CMK (cell line): ENCODE measurements around the gene MAD1L1.

Experiments used
- DNase-seq: peaks from one replicate; pipeline ENCODE4 v3.0.0-alpha.2; 2010; ENCODE audit warnings: low read depth

Gene MAD1L1

DNA sequence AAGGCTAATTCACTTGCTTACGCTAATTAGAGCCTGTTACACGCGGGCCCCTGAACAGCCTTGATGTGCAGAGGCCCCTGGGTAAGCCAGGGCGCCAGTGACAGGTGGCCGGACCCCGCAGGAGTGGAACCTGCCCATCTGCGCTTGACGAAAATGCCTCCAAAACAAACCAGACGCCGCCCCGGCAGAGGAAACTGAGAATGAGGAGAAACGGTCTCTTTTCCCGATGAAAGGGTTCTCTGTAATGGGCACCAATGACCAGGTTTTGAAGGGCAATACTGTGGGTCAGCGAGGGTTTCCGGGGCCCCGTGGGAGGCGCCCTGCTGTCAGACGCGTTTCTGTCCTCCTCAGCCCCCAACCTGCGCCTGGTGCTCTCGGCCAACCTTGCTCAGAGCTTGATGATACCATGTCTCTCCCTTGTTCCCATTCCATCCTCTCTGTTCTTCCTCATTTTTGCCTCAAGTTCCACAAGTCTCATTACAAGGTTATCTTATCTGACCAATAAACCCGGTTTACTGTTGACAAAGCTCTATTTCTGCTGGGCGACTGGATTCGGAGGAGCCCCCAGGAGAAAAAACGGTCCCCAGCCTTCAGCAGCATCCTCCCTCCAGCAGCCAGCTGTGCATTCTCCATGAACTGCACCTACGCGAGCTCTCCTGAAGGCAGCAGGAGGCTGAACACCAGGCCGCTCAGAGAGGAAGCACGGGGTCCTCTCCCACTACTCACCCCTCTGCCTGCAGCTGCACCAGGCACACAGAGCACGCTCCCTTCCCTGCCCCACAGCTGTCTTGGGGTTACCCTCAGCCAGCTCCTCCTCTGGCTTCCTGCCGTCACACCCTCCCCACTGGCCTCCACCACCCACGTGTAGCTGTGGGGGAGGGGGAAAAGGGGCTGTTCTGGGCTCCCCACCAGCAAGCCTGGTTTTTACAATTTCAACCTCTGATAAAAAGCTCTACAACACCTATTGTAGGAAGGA is 202.0 kb downstream of the MAD1L1 start:
- DNase-seq, result no peak

DNA sequence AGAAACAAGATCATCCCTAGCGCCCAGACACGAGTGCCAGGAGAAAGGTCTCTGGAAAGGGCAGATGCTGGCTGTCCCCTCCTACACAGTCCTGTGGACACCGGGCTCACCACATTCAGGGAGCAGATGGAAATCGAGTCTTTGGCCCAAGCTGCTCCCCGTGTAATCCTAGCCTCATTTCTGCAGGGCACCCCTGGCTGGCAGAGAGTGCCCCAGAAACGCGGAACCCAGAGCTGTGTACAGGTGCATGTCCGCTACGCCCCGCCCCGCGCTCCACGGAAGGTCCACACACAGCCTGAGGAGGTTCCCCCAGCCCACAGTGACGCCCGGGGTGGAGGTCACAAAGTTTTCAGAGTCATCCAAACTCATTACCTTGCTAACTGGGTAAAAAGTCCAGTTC is 202.8 kb downstream of the MAD1L1 start:
- no peak for DNase-seq

- no peak for DNase-seq
These were observed 203.4 kb downstream of the MAD1L1 start for GRCh38 chr7:2029211-2029905.

- DNase-seq, result no peak
These were observed 204.0 kb downstream of the MAD1L1 start for GRCh38 chr7:2028733-2029132.

GRCh38 chr7:2025188-2025587 is 207.6 kb downstream of the MAD1L1 start:
- DNase-seq, result no peak

GRCh38 chr7:2024567-2024918 is 208.2 kb downstream of the MAD1L1 start:
- DNase-seq, result no peak

DNA sequence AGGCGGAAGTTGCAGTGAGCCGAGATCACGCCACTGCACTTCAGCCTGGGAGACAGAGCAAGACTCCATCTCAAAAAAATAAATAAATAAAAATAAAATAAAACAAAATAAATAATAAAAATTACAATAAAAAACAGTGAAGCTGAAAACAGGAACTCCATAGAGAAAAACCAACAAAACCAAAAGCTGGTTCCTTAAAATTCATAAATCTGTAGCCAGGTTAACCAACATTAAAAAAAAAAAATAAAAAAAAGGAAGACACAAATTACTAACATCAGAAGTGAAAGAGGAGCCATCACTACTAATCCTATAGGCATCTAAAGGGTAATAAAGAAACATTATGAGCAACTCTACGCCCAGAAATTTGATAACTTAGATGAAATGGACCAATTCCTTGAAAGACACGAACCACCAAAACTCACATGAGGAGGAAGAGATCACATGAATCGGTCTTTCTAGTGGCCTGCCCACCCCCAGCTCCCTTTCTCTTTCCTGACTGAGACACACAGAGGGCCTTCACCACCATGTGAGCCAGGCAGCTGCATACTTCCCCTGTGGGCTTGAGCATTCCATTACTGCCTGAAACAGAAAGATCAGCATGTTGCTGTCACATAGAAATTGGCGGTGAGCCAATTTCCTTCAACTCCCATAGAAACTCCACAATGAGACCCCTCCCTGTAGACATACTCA is 208.7 kb downstream of the MAD1L1 start:
- DNase-seq, result no peak

GRCh38 chr7:2022737-2023250 is 210.0 kb downstream of the MAD1L1 start:
- no peak for DNase-seq

DNA sequence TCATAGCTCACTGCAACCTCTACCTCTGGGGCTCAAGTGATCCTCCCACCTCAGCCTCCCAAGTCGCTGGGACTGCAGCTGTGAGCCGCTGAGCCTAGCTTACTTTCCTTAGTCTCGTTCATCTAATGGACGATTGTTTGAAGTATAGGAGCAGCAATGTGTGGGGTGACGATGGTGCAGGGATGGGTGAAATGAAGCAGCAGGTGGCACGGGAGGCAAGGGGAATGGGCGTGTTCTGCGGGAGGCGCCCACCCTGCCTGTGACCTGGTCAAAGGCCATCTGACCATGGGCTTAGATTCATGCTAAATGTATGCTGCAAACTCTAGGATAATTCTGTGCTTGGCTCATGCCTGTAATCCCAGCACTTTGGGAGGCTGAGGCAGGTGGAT is 210.7 kb downstream of the MAD1L1 start:
- no peak for DNase-seq

DNA sequence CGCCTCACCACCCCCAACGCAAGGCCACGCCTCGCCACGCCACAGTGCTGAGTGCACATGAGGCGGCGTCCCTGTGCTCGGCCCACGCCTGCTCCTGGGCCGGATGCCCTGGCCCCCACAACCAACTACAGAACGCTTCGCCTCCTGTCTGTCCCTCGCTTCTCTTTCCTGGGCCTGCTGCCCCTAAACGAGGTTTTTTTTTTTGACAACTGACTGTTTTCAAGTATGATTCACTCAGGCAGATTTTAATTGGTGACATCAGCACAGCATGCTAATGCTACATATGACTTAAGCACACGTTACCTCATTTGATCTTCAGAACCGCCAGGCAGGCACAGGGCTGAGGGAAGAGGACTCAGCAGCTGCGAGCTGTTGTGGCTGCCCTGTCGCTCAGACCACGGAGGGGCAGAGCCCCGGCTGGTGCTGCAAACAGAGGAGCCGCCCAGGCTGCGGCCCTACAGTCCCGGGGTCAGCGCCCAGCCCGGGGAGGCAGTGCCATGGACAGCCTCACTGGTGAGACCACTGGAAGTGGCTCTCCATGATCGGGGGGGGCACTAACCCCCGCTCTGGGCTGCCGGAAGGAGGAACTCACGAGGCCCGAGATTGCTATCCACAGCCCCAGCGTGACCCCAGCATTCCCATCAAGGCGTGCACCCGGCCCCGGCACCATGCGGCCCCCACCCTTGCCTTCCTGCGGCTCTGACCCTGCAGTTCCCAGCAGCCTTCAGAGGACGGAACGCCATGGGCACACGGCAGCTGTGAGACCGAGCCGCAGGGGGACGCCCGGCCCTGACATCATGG is 212.8 kb downstream of the MAD1L1 start:
- DNase-seq, result peak; percentile 82

DNA sequence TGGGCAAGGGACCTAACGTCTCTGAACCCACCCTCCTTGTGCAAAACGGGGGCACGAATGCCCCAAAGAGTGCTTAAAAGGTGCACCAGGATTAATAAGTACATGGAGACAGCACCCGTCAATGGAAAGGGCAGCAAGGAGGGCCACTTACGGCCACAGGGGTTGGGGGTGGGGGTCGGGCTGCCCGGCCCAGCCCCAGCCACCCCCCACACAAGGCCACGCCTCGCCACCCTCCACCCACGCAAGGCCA is 213.4 kb downstream of the MAD1L1 start:
- DNase-seq, result no peak

- no peak for DNase-seq
These were observed 213.9 kb downstream of the MAD1L1 start for GRCh38 chr7:2018569-2019460.

- no peak for DNase-seq
These were observed 214.7 kb downstream of the MAD1L1 start for GRCh38 chr7:2017914-2018568.

DNA sequence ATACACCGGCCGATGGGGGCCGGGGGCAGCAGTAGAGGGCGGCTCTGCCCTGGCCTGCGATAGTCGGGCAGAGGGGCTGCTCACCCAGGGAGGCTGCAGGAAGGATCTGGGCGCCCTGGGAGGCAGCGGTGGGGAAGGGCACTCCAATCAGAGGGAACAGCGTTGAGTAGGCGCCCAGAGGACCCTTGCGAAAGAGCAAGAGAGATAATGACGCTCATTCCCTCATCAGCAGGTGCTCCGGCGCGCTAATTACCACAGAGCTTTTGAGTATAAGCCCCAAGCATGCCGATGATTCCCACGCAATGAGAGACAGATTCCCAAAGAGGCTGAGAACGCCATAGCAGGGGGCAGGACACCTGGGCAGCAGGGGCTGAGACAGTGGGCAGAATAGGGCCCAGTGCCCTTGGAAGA is 215.3 kb downstream of the MAD1L1 start:
- no peak for DNase-seq

DNA sequence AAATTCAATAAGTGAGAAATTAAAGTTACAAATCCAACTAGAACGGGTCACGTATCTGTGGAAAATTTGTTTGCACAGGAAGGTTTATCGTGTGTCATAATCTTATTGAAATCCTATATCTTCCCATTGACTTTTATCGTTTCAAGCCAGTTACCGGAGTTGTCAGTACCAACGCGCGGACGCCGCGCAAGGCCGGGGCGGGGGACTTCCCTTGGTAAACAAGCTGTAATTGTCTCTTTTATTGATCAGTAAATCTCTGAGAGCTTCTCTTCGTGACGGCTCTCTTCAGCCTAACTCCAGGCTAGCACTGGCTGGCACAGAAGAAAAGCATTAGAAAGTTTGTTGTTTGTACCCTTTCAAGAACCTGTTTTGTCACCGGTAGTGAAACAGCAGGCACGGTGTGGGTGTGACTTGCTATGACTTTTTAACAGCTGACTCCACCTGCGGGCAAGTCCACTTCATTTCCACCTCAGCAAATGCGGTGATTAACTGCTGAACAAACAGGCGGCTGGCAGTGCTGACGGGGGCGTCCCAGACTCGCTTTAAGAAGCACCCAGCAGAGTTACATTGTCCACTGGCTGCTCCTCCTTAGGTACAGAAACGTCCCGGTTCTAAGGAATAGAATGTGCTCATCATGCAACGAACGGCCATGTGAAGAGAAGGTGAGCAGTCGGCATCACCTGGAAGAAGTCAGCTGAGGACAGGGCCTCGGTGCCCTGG is 215.8 kb downstream of the MAD1L1 start:
- no peak for DNase-seq

GRCh38 chr7:2016021-2016631 is 216.6 kb downstream of the MAD1L1 start:
- no peak for DNase-seq

DNA sequence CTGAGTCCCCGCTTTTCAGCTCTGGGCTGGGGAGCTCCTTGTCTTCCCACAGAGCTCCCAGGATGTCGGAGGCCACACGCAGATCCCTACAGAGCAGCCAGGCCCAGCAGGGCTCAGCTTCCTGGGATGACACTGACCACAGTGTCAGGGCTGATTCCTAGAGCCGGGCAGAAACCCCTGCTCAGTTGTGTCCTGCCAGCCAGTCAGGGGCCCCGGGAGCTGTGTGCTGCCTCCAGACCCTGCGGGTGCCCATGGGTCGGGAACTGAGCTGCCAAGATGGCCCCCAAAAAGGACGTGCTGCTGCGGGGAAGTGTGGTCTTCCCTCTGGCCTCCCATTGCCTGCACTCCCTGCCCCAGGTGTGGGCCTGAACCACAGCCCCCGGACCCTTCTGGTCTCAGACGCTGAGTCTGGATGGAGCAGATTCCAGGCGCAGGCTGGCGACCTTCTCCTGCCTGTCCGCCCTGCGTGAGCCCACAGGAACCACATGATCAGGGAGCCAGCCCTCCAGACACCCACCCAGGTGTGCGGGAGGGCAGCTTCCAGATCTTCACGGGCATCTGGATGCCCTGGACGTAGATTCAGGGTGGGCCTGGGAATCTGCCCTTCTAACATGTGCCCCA is 217.4 kb downstream of the MAD1L1 start:
- no peak for DNase-seq

- no peak for DNase-seq
These were observed 218.1 kb downstream of the MAD1L1 start for GRCh38 chr7:2014391-2015241.
